PFSK-1 (cell line): ENCODE data around the gene ATRIP.

Source experiments
- FOXP2 ChIP-seq: optimal IDR thresholded peaks from 2 replicates; pipeline ENCODE3; 2011; ENCODE audit warnings: borderline replicate concordance, control low read depth, inconsistent platforms; ENCODE audit not compliant: insufficient read depth; ENCODE audit errors: extremely low read length, extremely low read depth
- POLR2AphosphoS5 ChIP-seq: IDR thresholded peaks from 2 replicates; pipeline ENCODE4 v1.6.1; 2012; ENCODE audit warnings: low read depth, mild to moderate bottlenecking, control low read depth, low read length, moderate library complexity
- SIN3A ChIP-seq: IDR thresholded peaks from 2 replicates; pipeline ENCODE4 v1.6.1; 2012; ENCODE audit warnings: mild to moderate bottlenecking, low read length, moderate library complexity, borderline replicate concordance; ENCODE audit not compliant: insufficient read depth
- TAF1 ChIP-seq: IDR thresholded peaks from 2 replicates; pipeline ENCODE4 v1.6.1; 2012; ENCODE audit warnings: low read length, control low read depth, borderline replicate concordance; ENCODE audit not compliant: insufficient read depth
- TF ChIP-seq, protein P1 (sequence below), 2 experiments: IDR thresholded peaks; 2 replicates each; pipeline versions ENCODE4 v1.6.1 to v1.8.0; 2011 to 2012; ENCODE audit warnings: low read depth in 2 of 2, low read length in 2 of 2, control low read depth in 1 of 2, inconsistent platforms in 1 of 2, mild to moderate bottlenecking in 1 of 2, moderate library complexity in 1 of 2; ENCODE audit not compliant: insufficient read depth in 1 of 2

ATRIP gene

DNA sequence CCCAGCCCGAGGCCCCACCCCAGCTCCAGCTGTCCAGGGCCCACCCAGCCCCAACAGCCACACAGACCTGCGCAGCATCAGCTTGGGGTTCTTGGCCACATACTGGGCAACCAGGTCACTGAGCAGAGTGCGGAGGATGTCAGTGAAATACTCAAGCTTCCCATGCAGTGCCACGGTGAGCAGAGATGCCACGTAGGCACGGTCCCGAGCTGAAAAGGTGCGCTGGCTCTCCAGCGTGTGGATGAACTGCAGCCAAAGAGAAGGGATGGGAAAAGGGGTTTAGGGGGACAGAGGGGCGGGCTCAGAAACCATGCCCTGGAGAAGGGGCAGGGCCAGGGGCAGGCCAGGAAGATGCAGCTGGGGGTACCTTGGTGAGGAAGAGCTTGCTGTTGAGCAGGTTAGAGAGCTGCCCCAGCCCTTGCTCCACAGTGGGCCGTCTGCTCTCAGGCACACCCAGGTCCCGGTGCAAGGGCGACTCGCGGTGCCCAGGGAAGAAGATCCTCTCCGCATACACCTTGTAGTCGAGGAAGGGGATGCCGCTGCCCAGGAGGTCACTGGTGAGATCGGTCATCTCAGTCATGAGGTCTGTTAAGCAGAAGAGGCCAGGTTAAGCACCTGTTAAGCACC lies 34.0 kb upstream of the ATRIP start:
- TF ChIP-seq TAF1: no peak
- TF ChIP-seq FOXP2: no peak
- TF ChIP-seq, protein P1, sequence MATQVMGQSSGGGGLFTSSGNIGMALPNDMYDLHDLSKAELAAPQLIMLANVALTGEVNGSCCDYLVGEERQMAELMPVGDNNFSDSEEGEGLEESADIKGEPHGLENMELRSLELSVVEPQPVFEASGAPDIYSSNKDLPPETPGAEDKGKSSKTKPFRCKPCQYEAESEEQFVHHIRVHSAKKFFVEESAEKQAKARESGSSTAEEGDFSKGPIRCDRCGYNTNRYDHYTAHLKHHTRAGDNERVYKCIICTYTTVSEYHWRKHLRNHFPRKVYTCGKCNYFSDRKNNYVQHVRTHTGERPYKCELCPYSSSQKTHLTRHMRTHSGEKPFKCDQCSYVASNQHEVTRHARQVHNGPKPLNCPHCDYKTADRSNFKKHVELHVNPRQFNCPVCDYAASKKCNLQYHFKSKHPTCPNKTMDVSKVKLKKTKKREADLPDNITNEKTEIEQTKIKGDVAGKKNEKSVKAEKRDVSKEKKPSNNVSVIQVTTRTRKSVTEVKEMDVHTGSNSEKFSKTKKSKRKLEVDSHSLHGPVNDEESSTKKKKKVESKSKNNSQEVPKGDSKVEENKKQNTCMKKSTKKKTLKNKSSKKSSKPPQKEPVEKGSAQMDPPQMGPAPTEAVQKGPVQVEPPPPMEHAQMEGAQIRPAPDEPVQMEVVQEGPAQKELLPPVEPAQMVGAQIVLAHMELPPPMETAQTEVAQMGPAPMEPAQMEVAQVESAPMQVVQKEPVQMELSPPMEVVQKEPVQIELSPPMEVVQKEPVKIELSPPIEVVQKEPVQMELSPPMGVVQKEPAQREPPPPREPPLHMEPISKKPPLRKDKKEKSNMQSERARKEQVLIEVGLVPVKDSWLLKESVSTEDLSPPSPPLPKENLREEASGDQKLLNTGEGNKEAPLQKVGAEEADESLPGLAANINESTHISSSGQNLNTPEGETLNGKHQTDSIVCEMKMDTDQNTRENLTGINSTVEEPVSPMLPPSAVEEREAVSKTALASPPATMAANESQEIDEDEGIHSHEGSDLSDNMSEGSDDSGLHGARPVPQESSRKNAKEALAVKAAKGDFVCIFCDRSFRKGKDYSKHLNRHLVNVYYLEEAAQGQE (IDR thresholded peaks at IDR 0.05; ENCODE audit: insufficient read depth in 1 of 2, low read depth in 2 of 2, low read length in 2 of 2): no peak
- no peak for TF ChIP-seq SIN3A
- no peak for TF ChIP-seq POLR2AphosphoS5

DNA sequence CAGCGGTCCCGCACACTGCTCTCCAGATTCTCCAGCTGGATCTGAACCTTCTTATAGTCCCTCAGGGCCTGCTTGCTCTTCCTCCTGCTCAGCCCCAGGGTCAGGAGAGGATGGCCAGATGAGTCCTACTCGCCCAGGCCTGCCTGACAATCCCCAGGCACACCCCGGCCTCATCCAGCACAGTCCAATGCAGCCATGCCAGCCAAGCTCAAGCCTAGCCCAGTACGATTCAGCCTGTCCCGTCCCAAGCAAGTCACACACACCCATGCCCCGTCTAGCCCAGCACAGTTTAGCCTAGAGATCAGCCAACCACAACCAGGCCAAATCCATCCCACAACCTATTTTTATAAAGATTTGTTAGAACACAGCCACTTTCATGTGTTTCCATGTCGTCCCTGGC lies 33.5 kb upstream of the ATRIP start:
- no peak for TF ChIP-seq TAF1

DNA sequence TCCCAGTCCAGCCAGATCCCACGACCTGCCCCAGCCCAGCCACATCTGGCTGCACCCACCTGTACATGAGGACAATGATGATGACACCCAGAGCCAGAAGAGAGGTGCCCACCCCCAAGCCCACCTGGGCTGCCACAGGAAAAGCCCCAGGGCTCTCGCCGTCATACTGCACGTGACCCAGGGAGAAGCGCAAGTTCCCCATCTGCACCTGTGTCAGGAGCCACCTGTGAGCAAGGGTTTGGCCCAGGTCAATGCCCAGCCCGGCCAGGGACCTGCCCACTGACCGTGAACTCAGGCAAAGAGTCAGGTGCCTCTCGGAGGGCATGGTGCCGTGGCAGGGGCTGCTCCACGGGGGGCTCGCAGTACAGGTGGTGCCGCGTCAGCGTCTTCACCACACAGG lies 32.9 kb upstream of the ATRIP start:
- TF ChIP-seq FOXP2 (no peak), SIN3A (no peak), TAF1 (no peak)
- TF ChIP-seq, protein P1 (IDR thresholded peaks at IDR 0.05; ENCODE audit: insufficient read depth in 1 of 2, low read depth in 2 of 2, low read length in 2 of 2): no peak

DNA sequence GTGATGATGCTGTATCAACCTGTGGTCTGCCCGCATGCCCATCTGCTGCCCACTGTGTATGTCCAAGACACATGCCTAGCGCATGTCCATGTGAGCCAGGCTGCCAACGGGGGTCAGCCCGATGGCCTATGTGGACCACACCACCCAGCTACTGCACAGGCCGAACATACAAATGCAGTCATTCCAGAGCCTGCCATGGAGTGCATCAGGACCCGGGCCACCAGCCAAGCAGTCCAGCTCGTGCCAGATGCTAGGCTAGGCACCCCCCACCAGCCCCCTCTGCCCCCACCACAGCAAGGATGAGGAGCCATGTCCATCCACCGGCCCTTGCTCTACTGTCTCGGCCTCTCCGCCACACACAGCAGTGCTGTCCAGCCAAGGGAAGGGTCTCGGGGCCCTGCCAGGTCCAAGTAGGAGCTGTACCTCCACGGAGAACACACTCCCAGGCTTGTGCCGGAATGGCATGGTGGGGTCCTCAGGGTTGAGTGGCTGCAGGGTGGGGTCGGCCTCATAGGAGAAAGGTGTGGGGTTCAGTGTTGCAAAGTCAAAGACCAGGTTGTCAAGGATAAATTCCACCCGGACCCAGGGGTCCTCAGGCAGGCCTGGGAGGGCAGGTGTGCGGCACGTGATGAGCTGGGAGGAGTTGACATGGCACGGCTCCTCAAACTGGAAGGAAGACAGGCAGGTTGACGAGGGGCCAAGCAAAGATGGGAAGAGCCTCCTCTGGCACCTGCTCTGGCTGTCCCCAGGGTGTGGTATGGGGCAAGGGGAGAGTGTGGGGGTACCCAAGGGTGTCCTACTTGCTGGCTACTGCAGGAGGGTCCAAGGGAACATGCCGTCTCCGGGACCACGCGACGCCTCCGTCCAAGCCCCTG lies 31.9 kb upstream of the ATRIP start:
- TF ChIP-seq, protein P1 (IDR thresholded peaks at IDR 0.05; ENCODE audit: insufficient read depth in 1 of 2, low read depth in 2 of 2, low read length in 2 of 2): no peak

DNA sequence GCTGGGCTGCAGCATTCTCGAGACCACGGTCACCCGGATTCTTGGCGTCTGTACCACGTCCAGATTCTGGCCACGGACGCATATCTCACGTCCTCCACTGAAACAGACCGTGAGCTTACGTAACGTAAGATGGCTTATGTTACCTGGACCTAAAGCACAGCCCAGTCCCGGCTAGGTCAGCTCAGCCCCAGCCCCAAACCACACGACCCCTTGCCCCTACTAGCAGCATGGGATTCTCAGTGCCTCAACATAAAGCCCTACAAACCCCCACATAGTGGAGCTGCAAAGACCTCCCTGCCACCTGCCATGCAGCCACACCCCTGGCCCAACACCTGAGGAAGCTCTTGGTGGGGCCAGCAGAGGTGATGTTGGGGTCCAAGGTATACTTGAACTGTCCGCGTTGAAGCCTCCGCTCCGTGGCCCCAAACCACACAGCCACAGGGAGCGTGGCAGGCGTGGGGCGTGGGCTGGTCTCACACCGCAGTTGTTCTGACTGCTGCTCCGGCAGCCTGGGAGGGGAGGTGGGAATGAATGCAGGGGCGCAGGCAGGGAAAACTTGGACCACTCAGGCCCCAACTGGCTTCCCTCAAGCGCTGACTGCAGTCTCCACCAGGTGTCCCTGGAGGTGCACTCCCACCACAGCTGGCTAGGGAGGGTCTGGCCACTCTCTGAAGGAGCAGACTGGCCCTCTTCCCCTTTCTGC lies 31.1 kb upstream of the ATRIP start:
- TF ChIP-seq, protein P1 (IDR thresholded peaks at IDR 0.05; ENCODE audit: insufficient read depth in 1 of 2, low read depth in 2 of 2, low read length in 2 of 2): no peak
- TF ChIP-seq SIN3A (no peak), TAF1 (no peak), FOXP2 (no peak), POLR2AphosphoS5 (no peak)
